ENCODE measurements around the gene P2RY8.

P2RY8 gene

GRCh38 chrX:1528884-1529203, 8.1 kb downstream of the P2RY8 start:
- Histone ChIP-seq H3K4me3 (ENCODE audit: low read depth, low read length) (no peak overlapping the region), H3K27me3 (replicated peaks) (no peaks in the 10 kb centered on the region), H3K27ac (no peak overlapping the region), H3K36me3 (replicated peaks) (no peaks in the 10 kb centered on the region)
- in situ Hi-C loops (cut with HindIII; ENCODE audit: low pct_ligation_motif_present, low sequenced_read_pairs): no loop called here
- DNase-seq: no peak
- TF ChIP-seq CTCF (IDR thresholded peaks at IDR 0.05; ENCODE audit: low read depth, low read length, missing control alignments): no peak

- no peak overlapping the region for H3K27ac ChIP-seq
- H3K36me3 ChIP-seq (replicated peaks): no peaks in the 10 kb centered on the region
- no peak for DNase-seq
- H3K4me3 ChIP-seq (ENCODE audit: low read depth, low read length): no peak overlapping the region
- TF ChIP-seq CTCF (IDR thresholded peaks at IDR 0.05; ENCODE audit: low read depth, low read length, missing control alignments): no peak
- in situ Hi-C loops (cut with HindIII; ENCODE audit: low pct_ligation_motif_present, low sequenced_read_pairs): no loop called here
- no peaks in the 10 kb centered on the region for H3K27me3 ChIP-seq (replicated peaks)
Observed at GRCh38 chrX:1528186-1528883, 8.7 kb downstream of the P2RY8 start.

GRCh38 chrX:1527457-1527856, 9.5 kb downstream of the P2RY8 start:
- Histone ChIP-seq H3K27ac (no peak overlapping the region), H3K4me3 (ENCODE audit: low read depth, low read length) (no peak overlapping the region), H3K27me3 (replicated peaks) (no peaks in the 10 kb centered on the region), H3K36me3 (replicated peaks) (no peaks in the 10 kb centered on the region)
- DNase-seq: no peak
- in situ Hi-C loops (cut with HindIII; ENCODE audit: low pct_ligation_motif_present, low sequenced_read_pairs): no loop called here
- no peak for TF ChIP-seq CTCF (IDR thresholded peaks at IDR 0.05; ENCODE audit: low read depth, low read length, missing control alignments)

GRCh38 chrX:1526565-1526964, 10.4 kb downstream of the P2RY8 start:
- Histone ChIP-seq H3K27ac (no peak overlapping the region), H3K36me3 (replicated peaks) (no peaks in the 10 kb centered on the region), H3K27me3 (replicated peaks) (no peaks in the 10 kb centered on the region), H3K4me3 (ENCODE audit: low read depth, low read length) (no peak overlapping the region)
- TF ChIP-seq CTCF (IDR thresholded peaks at IDR 0.05; ENCODE audit: low read depth, low read length, missing control alignments): no peak
- no peak for DNase-seq
- in situ Hi-C loops (cut with HindIII; ENCODE audit: low pct_ligation_motif_present, low sequenced_read_pairs): no loop called here

- no peak for DNase-seq
- in situ Hi-C loops (cut with HindIII; ENCODE audit: low pct_ligation_motif_present, low sequenced_read_pairs): no loop called here
- no peak for TF ChIP-seq CTCF (IDR thresholded peaks at IDR 0.05; ENCODE audit: low read depth, low read length, missing control alignments)
- Histone ChIP-seq H3K27ac (no peak overlapping the region), H3K27me3 (replicated peaks) (no peaks in the 10 kb centered on the region), H3K36me3 (replicated peaks) (no peaks in the 10 kb centered on the region), H3K4me3 (ENCODE audit: low read depth, low read length) (no peak overlapping the region)
Observed at GRCh38 chrX:1525583-1526355, 11.2 kb downstream of the P2RY8 start.
